ENCODE results near the gene GAK. TPM values are rescaled to one million over a fixed set of nuclear protein-coding genes. Genes with fewer than 3 reads are reported as not detected.

GAK gene
- total RNA-seq, 1 experiment from 2014 or later = 117 TPM

DNA sequence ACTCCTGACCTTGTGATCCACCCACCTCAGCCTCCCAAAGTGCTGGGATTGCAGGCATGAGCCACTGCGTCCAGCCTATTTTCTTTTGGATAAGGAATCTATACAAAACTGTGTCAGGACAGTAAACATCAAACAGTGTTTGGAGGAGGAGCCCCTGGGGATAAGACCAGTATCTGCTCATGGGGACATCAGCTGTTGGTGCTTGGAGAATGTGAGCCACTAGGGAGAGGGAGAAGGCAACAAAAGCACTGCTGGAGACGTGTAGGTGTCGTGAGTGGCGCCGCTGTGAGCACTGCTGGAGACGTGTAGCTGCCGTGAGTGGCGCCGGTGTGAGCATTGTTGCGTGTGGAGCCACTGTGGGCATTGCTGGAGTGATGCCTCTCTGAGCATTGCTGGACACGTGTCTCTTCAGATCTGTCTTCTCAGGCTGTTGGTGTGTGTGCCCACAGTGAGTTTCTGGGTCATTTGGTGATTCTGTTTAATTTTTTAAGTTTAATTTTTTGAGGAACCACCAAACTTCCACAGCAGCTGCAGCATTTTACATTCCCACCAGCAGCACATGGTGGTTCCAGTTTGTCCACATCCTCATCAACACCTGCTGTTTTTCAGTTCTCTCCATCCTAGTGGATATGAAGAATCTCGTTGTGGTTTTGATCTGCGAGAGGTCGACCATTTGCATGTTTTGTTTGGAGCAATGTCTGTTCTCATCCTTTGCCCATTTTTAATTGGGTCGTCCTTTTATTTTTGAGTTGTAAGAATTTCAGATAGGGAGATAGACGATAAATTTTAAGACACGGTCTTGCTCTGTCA, 22.3 kb upstream of the GAK start:
- Histone ChIP-seq H3K9ac (ENCODE audit: low read length) (no peak overlapping the region), H3K27me3 (ENCODE audit: low read length) (no peaks in the 10 kb centered on the region), H3K27ac (ENCODE audit: low read length) (no peak overlapping the region), H3K4me3 (ENCODE audit: low read length) (no peak overlapping the region), H3K4me2 (ENCODE audit: low read length) (no peak overlapping the region), H3K4me1 (ENCODE audit: insufficient read depth, low read length) (no peaks in the 10 kb centered on the region), H3K36me3 (ENCODE audit: low read depth, low read length) (no peaks in the 10 kb centered on the region), H3K79me2 (ENCODE audit: low read length) (no peaks in the 10 kb centered on the region), H4K20me1 (ENCODE audit: low read length) (no peaks in the 10 kb centered on the region), H3K9me2 (replicated peaks; ENCODE audit: low read length) (no peaks in the 10 kb centered on the region), H3F3A (ENCODE audit: low read length, unreplicated experiment) (no peaks in the 10 kb centered on the region), H3K9me3 (ENCODE audit: low read length) (no peaks in the 10 kb centered on the region), H2AFZ (ENCODE audit: low read length) (no peak overlapping the region)
- intact Hi-C loops (cut with micrococcal nuclease) = no loop called here
- no peak for DNase-seq
- CTCF ChIA-PET = no interaction called here
- POLR2A ChIA-PET (ENCODE audit: unreplicated experiment) = no interaction called here
- TF ChIP-seq, protein P1, sequence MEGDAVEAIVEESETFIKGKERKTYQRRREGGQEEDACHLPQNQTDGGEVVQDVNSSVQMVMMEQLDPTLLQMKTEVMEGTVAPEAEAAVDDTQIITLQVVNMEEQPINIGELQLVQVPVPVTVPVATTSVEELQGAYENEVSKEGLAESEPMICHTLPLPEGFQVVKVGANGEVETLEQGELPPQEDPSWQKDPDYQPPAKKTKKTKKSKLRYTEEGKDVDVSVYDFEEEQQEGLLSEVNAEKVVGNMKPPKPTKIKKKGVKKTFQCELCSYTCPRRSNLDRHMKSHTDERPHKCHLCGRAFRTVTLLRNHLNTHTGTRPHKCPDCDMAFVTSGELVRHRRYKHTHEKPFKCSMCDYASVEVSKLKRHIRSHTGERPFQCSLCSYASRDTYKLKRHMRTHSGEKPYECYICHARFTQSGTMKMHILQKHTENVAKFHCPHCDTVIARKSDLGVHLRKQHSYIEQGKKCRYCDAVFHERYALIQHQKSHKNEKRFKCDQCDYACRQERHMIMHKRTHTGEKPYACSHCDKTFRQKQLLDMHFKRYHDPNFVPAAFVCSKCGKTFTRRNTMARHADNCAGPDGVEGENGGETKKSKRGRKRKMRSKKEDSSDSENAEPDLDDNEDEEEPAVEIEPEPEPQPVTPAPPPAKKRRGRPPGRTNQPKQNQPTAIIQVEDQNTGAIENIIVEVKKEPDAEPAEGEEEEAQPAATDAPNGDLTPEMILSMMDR (conservative IDR thresholded peaks at IDR 0.05; ENCODE audit: low read depth, low read length) = no peak
- no peak for TF ChIP-seq EZH2phosphoT487 (IDR thresholded peaks at IDR 0.05; ENCODE audit: borderline replicate concordance, low read length)
- TF ChIP-seq EZH2 (IDR thresholded peaks at IDR 0.05; ENCODE audit: low read length, unreplicated experiment) = no peak
- no TSS peak for BruUV-seq (replicated peaks)
- no peak for ATAC-seq

DNA sequence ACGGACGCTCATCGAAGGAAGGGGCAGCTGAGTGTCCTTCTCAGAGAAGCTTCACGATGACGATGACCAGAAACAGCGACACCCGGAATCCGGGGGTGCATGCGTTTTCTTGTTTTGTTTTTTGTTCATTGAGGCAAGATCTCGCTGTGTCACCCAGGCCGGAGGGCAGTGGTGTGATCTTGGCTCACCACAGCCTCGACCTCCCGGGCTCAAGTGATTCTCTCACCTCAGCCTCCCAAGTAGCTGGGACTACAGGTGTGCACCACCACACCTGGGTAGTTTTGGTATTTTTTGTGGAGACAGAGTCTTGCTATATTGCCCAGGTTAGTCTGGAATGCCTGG, 21.4 kb upstream of the GAK start:
- TF ChIP-seq EZH2phosphoT487 (IDR thresholded peaks at IDR 0.05; ENCODE audit: borderline replicate concordance, low read length) = no peak
- TF ChIP-seq EZH2 (IDR thresholded peaks at IDR 0.05; ENCODE audit: low read length, unreplicated experiment) = no peak
- TF ChIP-seq, protein P1 (conservative IDR thresholded peaks at IDR 0.05; ENCODE audit: low read depth, low read length) = no peak
- BruUV-seq (replicated peaks) = no TSS peak
- DNase-seq = no peak
- Histone ChIP-seq H4K20me1 (ENCODE audit: low read length) (no peaks in the 10 kb centered on the region), H3K4me3 (ENCODE audit: low read length) (no peak overlapping the region), H3K27ac (ENCODE audit: low read length) (no peak overlapping the region), H3K36me3 (ENCODE audit: low read depth, low read length) (no peaks in the 10 kb centered on the region), H3K9me3 (ENCODE audit: low read length) (no peaks in the 10 kb centered on the region), H3K4me1 (ENCODE audit: insufficient read depth, low read length) (no peaks in the 10 kb centered on the region), H2AFZ (ENCODE audit: low read length) (no peak overlapping the region), H3F3A (ENCODE audit: low read length, unreplicated experiment) (no peaks in the 10 kb centered on the region), H3K9ac (ENCODE audit: low read length) (no peak overlapping the region), H3K27me3 (ENCODE audit: low read length) (no peaks in the 10 kb centered on the region), H3K4me2 (ENCODE audit: low read length) (no peak overlapping the region), H3K9me2 (replicated peaks; ENCODE audit: low read length) (no peaks in the 10 kb centered on the region), H3K79me2 (ENCODE audit: low read length) (no peaks in the 10 kb centered on the region)
- intact Hi-C loops (cut with micrococcal nuclease) = no loop called here
- CTCF ChIA-PET = no interaction called here
- ATAC-seq = no peak
- POLR2A ChIA-PET (ENCODE audit: unreplicated experiment) = no interaction called here

DNA sequence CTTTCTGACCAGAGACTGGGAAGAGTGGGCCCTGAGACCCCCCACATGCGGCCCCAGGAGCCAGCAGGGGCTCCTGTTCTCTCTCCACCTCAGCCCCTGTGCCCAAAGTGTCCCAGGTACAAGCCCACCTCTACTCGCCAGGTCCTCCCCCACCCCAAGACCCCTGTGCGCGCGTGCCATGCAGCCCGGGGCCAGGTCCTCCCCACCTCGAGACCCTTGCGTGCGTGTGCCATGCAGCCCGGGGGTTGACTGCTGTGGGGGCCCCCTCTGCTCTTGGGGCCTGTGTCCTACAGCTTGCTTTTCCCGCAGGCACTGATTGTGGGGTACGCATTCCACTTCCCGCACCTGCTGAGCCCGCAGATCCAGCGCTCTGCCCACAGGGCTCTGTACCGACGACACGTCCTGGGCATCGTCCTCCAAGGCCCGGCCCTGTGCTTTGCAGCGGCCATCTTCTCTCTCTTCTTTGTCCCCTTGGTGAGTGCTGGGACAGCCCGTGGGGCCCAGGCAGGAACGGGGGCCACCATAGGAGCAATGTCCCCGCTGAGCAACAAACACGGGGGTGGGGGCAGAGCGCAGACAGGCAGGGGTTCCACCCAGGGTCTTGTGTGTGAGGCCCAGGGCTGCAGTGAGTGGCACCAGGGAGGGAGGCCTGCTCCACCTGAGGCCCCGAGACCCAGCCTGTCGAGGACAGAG, 20.9 kb upstream of the GAK start:
- no peak overlapping the region for H3K4me2 ChIP-seq (ENCODE audit: low read length)
- no peak for DNase-seq
- no peaks in the 10 kb centered on the region for H3K79me2 ChIP-seq (ENCODE audit: low read length)
- BruUV-seq (replicated peaks) = no TSS peak
- TF ChIP-seq, protein P1 (conservative IDR thresholded peaks at IDR 0.05; ENCODE audit: low read depth, low read length) = no peak
- no peak for TF ChIP-seq EZH2 (IDR thresholded peaks at IDR 0.05; ENCODE audit: low read length, unreplicated experiment)
- TF ChIP-seq EZH2phosphoT487 (IDR thresholded peaks at IDR 0.05; ENCODE audit: borderline replicate concordance, low read length) = no peak
- H3K27ac ChIP-seq (ENCODE audit: low read length) = no peak overlapping the region
- ChIA-PET CTCF (no interaction called here), POLR2A (ENCODE audit: unreplicated experiment) (no interaction called here)
- no peaks in the 10 kb centered on the region for H3K27me3 ChIP-seq (ENCODE audit: low read length)
- H2AFZ ChIP-seq (ENCODE audit: low read length) = no peak overlapping the region
- no peak overlapping the region for H3K4me3 ChIP-seq (ENCODE audit: low read length)
- H3K36me3 ChIP-seq (ENCODE audit: low read depth, low read length) = no peaks in the 10 kb centered on the region
- no peaks in the 10 kb centered on the region for H3K4me1 ChIP-seq (ENCODE audit: insufficient read depth, low read length)
- no peak overlapping the region for H3K9ac ChIP-seq (ENCODE audit: low read length)
- no peak for ATAC-seq
- intact Hi-C loops (cut with micrococcal nuclease) = no loop called here
- H4K20me1 ChIP-seq (ENCODE audit: low read length) = no peaks in the 10 kb centered on the region
- no peaks in the 10 kb centered on the region for H3K9me3 ChIP-seq (ENCODE audit: low read length)
- H3K9me2 ChIP-seq (replicated peaks; ENCODE audit: low read length) = no peaks in the 10 kb centered on the region
- no peaks in the 10 kb centered on the region for H3F3A ChIP-seq (ENCODE audit: low read length, unreplicated experiment)
